GM06990 (cell line): Measurements from ENCODE around the gene GPR146.
A peak's percentile ranks its signal among the peaks of the same experiment; 100 is the strongest.

Experiments used
- DNase-seq: peaks from one replicate; pipeline ENCODE4 v3.0.0-alpha.2; 2011; ENCODE audit not compliant: insufficient read length; ENCODE audit errors: extremely low read depth
- H3K27me3 ChIP-seq: replicated peaks from 2 replicates; pipeline ENCODE4 v1.6.0; 2011; ENCODE audit warnings: low read length; ENCODE audit not compliant: control insufficient read depth, insufficient read depth
- H3K36me3 ChIP-seq: 2 replicates; pipeline ENCODE4 v1.5.1; 2011; ENCODE audit warnings: low read length; ENCODE audit not compliant: control insufficient read depth, insufficient read depth
- H3K4me3 ChIP-seq: replicated peaks from 2 replicates; pipeline ENCODE4 v1.5.1; 2011; ENCODE audit warnings: low read depth, mild to moderate bottlenecking, control low read depth, low read length
- TF ChIP-seq, protein P1 (sequence below): IDR thresholded peaks from 2 replicates; pipeline ENCODE4 v1.5.1; 2011; ENCODE audit warnings: low read length, control low read depth, mild to moderate bottlenecking, inconsistent platforms; ENCODE audit not compliant: insufficient read depth, poor library complexity, severe bottlenecking

The GPR146 gene

DNA sequence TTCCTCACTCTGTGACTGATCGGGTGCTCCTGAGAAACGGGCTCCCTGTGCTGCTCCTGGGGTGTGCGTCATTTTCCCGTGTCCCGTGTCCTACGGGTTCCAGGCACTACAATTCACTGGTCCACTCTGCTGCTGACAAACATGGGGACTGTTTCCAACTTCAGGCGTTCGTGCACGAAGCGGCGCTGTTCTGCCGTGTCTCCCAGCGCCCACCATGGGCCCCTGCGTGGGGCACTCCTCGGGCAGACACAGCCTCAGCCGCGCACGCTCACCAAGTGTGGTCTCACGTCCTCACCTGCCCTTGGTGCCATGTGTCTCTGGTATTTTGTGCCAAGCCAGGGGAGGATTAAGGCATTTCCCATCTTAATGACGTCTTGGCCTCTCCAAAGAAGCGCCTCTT lies 19.0 kb downstream of the GPR146 start:
- TF ChIP-seq, protein P1, sequence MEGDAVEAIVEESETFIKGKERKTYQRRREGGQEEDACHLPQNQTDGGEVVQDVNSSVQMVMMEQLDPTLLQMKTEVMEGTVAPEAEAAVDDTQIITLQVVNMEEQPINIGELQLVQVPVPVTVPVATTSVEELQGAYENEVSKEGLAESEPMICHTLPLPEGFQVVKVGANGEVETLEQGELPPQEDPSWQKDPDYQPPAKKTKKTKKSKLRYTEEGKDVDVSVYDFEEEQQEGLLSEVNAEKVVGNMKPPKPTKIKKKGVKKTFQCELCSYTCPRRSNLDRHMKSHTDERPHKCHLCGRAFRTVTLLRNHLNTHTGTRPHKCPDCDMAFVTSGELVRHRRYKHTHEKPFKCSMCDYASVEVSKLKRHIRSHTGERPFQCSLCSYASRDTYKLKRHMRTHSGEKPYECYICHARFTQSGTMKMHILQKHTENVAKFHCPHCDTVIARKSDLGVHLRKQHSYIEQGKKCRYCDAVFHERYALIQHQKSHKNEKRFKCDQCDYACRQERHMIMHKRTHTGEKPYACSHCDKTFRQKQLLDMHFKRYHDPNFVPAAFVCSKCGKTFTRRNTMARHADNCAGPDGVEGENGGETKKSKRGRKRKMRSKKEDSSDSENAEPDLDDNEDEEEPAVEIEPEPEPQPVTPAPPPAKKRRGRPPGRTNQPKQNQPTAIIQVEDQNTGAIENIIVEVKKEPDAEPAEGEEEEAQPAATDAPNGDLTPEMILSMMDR = no peak
- Histone ChIP-seq H3K27me3 (no peaks in the 10 kb centered on the region), H3K4me3 (no peak overlapping the region), H3K36me3 (no peaks in the 10 kb centered on the region)
- no peak for DNase-seq

GRCh38 chr7:1064581-1064980 lies 20.2 kb downstream of the GPR146 start:
- TF ChIP-seq, protein P1 = no peak
- DNase-seq = no peak
- H3K4me3 ChIP-seq = no peak overlapping the region

GRCh38 chr7:1065263-1065584 lies 20.9 kb downstream of the GPR146 start:
- TF ChIP-seq, protein P1 = no peak
- Histone ChIP-seq H3K4me3 (no peak overlapping the region), H3K27me3 (no peaks in the 10 kb centered on the region), H3K36me3 (no peaks in the 10 kb centered on the region)
- no peak for DNase-seq

More at GRCh38 chr7:1064581-1064980, 20.2 kb downstream of the GPR146 start:
- H3K27me3 ChIP-seq = no peaks in the 10 kb centered on the region
- H3K36me3 ChIP-seq = no peaks in the 10 kb centered on the region

DNA sequence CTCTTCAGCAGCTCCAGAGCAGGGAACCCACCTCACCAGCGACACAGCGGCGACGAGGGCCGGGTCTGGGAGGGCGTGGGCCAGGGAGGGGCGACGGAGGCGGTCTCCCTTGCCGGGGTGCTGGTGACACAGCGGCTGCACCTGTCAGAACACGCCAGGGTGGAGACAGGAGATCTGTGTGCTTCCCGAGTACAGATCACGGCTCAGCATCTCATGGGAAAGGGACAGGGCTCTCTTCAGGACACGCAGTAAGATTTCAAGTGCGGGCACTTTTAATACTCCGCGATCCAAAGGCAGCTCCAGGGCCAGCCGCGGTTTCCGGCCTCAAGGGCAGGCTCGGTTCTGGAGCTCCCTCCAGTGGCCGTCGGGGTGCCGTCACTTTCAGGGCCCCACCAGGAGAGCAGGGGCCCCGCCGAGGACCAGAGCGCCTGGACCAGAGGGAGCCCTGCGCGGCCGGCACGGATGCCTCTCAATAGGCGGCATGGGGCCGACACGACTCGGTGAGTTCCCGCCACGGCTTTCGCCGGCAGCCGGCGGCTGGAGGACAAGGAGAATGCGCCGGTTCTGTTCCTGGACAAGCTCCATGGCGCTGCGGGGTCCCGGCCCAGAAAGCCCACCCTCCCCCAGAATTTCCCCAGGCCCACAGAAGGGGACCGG lies 21.4 kb downstream of the GPR146 start:
- Histone ChIP-seq H3K4me3 (peak overlapping the region; percentile 31), H3K36me3 (no peaks in the 10 kb centered on the region), H3K27me3 (no peaks in the 10 kb centered on the region)
- peak; percentile 74 for DNase-seq
- TF ChIP-seq, protein P1 = peak; percentile 93

DNA sequence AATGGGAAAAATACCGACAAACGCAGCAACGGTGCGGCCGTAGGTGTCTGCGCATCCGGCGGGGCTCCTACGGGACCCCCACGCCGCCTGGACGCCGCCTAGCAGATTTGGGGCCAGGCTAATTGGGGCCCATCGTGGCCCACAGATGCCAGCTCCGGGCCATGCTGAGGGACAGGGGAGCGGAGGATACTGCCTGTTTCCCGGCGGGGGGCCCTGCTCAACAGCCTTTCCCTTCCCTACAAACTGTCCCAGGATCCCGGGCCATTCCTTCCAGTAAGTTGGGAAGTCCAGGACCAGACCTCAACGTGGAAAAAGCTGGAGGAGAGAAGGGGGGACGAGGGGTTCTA lies 21.9 kb downstream of the GPR146 start:
- H3K27me3 ChIP-seq = no peaks in the 10 kb centered on the region
- H3K4me3 ChIP-seq = peak overlapping the region; percentile 25
- TF ChIP-seq, protein P1 = no peak
- DNase-seq = no peak
- H3K36me3 ChIP-seq = no peaks in the 10 kb centered on the region

DNA sequence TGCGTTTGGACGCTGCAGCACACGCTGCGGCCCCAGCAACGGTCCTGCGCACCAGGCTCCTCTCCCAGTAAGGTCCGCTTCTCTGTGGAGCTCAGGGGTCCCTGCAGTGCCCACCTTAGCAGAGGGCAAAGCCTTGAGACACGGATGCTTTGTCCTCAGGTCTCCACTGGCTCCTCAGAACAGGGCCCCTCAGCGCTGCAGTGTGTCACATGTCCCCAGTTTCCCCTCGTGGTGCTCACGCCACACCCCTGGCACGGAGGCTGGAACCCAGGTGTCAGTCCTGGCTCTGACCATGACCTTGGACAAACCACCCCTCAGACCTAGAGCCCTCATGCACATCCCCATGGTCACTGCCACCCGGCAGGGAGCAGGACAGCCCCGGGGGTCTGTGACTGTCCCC lies 23.7 kb downstream of the GPR146 start:
- TF ChIP-seq, protein P1 = no peak
- no peak overlapping the region for H3K4me3 ChIP-seq
- no peak for DNase-seq

More for the DNA sequence above, 23.7 kb downstream of the GPR146 start:
- no peaks in the 10 kb centered on the region; the same call in 1 of the 2 replicates for H3K36me3 ChIP-seq
- no peaks in the 10 kb centered on the region for H3K27me3 ChIP-seq
